GM12864 (cell line): Measurements from ENCODE around the gene EGFR.

Source experiments
- DNase-seq: peaks from one replicate; pipeline ENCODE4 v3.0.0-alpha.2; 2011; ENCODE audit warnings: low read depth
- H3K4me3 ChIP-seq: 2 replicates; pipeline ENCODE4 v1.5.1; 2011; ENCODE audit warnings: mild to moderate bottlenecking, low read depth, low read length, control low read depth
- CTCF ChIP-seq: IDR thresholded peaks from 2 replicates; pipeline ENCODE4 v1.5.1; 2011; ENCODE audit warnings: low read depth, mild to moderate bottlenecking, moderate library complexity, low read length, control low read depth, inconsistent platforms; ENCODE audit errors: missing control alignments

Gene EGFR

GRCh38 chr7:55185321-55185802 lies 166.5 kb downstream of the EGFR start:
- DNase-seq, result no peak
- TF ChIP-seq CTCF, result no peak

GRCh38 chr7:55185941-55186609 lies 167.3 kb downstream of the EGFR start:
- TF ChIP-seq CTCF, result no peak
- no peak overlapping the region for H3K4me3 ChIP-seq
- no peak for DNase-seq

More at GRCh38 chr7:55185321-55185802, 166.5 kb downstream of the EGFR start:
- no peak overlapping the region for H3K4me3 ChIP-seq

- H3K4me3 ChIP-seq, result no peak overlapping the region
- TF ChIP-seq CTCF, result no peak
- no peak for DNase-seq
These were observed 169.1 kb downstream of the EGFR start for GRCh38 chr7:55187701-55188491.

GRCh38 chr7:55188590-55189138 lies 169.8 kb downstream of the EGFR start:
- TF ChIP-seq CTCF, result no peak
- DNase-seq, result no peak
- H3K4me3 ChIP-seq, result no peak overlapping the region

- TF ChIP-seq CTCF, result no peak
- no peak for DNase-seq
- no peak overlapping the region for H3K4me3 ChIP-seq
These were observed 170.4 kb downstream of the EGFR start for GRCh38 chr7:55189146-55189766.

- no peak for DNase-seq
- H3K4me3 ChIP-seq, result no peak overlapping the region
- TF ChIP-seq CTCF, result no peak
These were observed 171.1 kb downstream of the EGFR start for GRCh38 chr7:55189878-55190436.
